ENCODE results near the gene TUBGCP3. TPM values are rescaled to one million over a fixed set of nuclear protein-coding genes. Genes with fewer than 3 reads are reported as not detected.

TUBGCP3 gene
- total and polyA plus RNA-seq, 9 of the 15 experiments (the other 6 are each of a cell fraction or from before 2014, with no cell fraction given), result 3.0 to 24.8 (median 15.2) TPM

DNA sequence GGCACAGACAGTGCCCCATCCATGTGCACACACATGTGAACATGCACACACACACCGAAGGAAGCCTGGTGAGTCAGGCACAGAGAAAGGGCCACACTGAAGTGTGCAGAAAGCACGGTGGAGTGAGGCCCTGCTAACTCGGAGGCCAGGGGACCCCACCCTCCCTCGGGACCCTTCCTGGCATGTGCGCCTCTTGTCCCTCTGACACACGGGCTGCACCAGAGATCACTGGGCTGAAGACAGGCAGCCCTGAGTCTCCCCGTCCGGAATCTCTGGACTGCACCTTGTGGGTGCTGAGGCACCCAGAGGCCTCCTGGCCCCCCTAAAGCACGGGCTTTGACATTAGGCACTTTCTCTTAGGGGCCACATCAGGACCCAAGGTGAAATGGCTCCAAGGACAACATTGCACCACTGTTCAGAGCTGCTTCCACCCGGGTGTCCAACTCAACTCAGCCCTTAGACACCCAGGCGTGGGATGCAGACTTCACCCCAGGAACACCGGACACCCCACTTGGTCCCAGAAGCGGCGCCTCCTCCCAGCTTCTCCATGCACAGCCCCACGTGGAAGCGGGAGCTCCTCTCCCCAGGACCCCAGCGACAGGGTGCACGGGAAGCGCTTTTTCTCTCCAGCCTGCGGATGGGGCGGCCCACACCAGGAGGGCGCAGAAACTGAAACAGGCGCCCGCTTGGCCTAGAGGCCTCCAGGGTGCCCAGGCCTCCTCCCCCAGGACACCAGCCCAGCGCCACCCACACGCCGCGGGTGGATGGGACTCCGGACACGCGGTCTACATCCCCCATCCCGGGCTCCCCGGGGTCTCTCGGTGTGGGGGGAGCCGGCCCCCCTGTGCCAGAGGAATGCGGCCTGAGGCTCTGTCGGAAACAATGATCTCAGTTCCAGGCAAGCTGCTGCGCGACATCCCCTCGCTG lies 121.6 kb downstream of the TUBGCP3 start:
- Histone ChIP-seq H3K27me3 (ENCODE audit: control insufficient read depth in 2 of 2, insufficient read depth in 2 of 2, low read length in 2 of 2) (peaks cover 8 to 49% of the 10 kb centered on the region in 2 experiments; a peak in 4 of 5 replicates), H3K79me2 (ENCODE audit: control insufficient read depth, insufficient read depth, low read length) (no peaks in the 10 kb centered on the region), H3K4me3 (no peak overlapping the region), H4K20me1 (replicated peaks; ENCODE audit: control insufficient read depth, insufficient read depth, low read length) (no peaks in the 10 kb centered on the region), H3K4me1 (replicated peaks in 1 of 2; ENCODE audit: control insufficient read depth in 2 of 2, insufficient read depth in 2 of 2, low read length in 2 of 2) (peaks cover 0 to 4% of the 10 kb centered on the region in 2 experiments; a peak in 1 of 5 replicates), H3K36me3 (ENCODE audit: control insufficient read depth, insufficient read depth, low read length) (no peaks in the 10 kb centered on the region), H2AFZ (ENCODE audit: low read depth, low read length) (no peak overlapping the region), H3K9ac (ENCODE audit: insufficient read depth in 1 of 2, low read depth in 2 of 2, low read length in 2 of 2) (no peak overlapping the region), H3K27ac (ENCODE audit: extremely low read depth, low read depth, low read length) (no peak overlapping the region), H3K9me1 (ENCODE audit: control insufficient read depth, insufficient read depth, low read length) (no peaks in the 10 kb centered on the region), H3K9me3 (replicated peaks; ENCODE audit: control insufficient read depth, insufficient read depth, low read depth, low read length) (no peaks in the 10 kb centered on the region), H3K4me2 (ENCODE audit: insufficient read depth, low read length) (no peak overlapping the region)
- ChIA-PET CTCF (ENCODE audit: low intra/inter-chr PET ratio) (no interaction called here), POLR2A (no interaction called here)
- no peak for ATAC-seq
- intact Hi-C loops (cut with micrococcal nuclease) (no loop called here), in situ Hi-C loops (cut with MboI) (no loop called here)
- no TSS peak for BruUV-seq (replicated peaks)
- DNase-seq (ENCODE audit: extremely low read depth in 1 of 4, low spot score in 3 of 4), result no peak
- WGBS (ENCODE audit: insufficient coverage, low coverage, missing lambda C conversion rate), result 15% methylated on average over 19 of the region's 40 CpGs
- no peak for FAIRE-seq
- TF ChIP-seq ZSCAN29 (IDR thresholded peaks at IDR 0.05) (no peak), SP1 (CRISPR knock-in tag; IDR thresholded peaks at IDR 0.05) (no peak), ZNF316 (IDR thresholded peaks at IDR 0.05) (no peak), NCOA4 (IDR thresholded peaks at IDR 0.05; ENCODE audit: partially characterized antibody) (no peak), KDM1A (IDR thresholded peaks at IDR 0.05) (no peak), STAG1 (CRISPR knock-in tag; IDR thresholded peaks at IDR 0.05; ENCODE audit: borderline replicate concordance) (no peak), U2AF1 (optimal IDR thresholded peaks at IDR 0.05; ENCODE audit: low read depth, low read length) (no peak), HMG20B (CRISPR knock-in tag; IDR thresholded peaks at IDR 0.05) (no peak), XRCC5 (IDR thresholded peaks at IDR 0.05; ENCODE audit: low read depth, low read length) (no peak)
- TF ChIP-seq, protein P1, sequence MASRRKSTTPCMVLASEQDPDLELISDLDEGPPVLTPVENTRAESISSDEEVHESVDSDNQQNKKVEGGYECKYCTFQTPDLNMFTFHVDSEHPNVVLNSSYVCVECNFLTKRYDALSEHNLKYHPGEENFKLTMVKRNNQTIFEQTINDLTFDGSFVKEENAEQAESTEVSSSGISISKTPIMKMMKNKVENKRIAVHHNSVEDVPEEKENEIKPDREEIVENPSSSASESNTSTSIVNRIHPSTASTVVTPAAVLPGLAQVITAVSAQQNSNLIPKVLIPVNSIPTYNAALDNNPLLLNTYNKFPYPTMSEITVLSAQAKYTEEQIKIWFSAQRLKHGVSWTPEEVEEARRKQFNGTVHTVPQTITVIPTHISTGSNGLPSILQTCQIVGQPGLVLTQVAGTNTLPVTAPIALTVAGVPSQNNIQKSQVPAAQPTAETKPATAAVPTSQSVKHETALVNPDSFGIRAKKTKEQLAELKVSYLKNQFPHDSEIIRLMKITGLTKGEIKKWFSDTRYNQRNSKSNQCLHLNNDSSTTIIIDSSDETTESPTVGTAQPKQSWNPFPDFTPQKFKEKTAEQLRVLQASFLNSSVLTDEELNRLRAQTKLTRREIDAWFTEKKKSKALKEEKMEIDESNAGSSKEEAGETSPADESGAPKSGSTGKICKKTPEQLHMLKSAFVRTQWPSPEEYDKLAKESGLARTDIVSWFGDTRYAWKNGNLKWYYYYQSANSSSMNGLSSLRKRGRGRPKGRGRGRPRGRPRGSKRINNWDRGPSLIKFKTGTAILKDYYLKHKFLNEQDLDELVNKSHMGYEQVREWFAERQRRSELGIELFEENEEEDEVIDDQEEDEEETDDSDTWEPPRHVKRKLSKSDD (conservative IDR thresholded peaks at IDR 0.05; ENCODE audit: low read length), result no peak
- TF ChIP-seq, protein P2, sequence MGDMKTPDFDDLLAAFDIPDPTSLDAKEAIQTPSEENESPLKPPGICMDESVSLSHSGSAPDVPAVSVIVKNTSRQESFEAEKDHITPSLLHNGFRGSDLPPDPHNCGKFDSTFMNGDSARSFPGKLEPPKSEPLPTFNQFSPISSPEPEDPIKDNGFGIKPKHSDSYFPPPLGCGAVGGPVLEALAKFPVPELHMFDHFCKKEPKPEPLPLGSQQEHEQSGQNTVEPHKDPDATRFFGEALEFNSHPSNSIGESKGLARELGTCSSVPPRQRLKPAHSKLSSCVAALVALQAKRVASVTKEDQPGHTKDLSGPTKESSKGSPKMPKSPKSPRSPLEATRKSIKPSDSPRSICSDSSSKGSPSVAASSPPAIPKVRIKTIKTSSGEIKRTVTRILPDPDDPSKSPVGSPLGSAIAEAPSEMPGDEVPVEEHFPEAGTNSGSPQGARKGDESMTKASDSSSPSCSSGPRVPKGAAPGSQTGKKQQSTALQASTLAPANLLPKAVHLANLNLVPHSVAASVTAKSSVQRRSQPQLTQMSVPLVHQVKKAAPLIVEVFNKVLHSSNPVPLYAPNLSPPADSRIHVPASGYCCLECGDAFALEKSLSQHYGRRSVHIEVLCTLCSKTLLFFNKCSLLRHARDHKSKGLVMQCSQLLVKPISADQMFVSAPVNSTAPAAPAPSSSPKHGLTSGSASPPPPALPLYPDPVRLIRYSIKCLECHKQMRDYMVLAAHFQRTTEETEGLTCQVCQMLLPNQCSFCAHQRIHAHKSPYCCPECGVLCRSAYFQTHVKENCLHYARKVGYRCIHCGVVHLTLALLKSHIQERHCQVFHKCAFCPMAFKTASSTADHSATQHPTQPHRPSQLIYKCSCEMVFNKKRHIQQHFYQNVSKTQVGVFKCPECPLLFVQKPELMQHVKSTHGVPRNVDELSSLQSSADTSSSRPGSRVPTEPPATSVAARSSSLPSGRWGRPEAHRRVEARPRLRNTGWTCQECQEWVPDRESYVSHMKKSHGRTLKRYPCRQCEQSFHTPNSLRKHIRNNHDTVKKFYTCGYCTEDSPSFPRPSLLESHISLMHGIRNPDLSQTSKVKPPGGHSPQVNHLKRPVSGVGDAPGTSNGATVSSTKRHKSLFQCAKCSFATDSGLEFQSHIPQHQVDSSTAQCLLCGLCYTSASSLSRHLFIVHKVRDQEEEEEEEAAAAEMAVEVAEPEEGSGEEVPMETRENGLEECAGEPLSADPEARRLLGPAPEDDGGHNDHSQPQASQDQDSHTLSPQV (IDR thresholded peaks at IDR 0.05), result no peak
- TF ChIP-seq, protein P3, sequence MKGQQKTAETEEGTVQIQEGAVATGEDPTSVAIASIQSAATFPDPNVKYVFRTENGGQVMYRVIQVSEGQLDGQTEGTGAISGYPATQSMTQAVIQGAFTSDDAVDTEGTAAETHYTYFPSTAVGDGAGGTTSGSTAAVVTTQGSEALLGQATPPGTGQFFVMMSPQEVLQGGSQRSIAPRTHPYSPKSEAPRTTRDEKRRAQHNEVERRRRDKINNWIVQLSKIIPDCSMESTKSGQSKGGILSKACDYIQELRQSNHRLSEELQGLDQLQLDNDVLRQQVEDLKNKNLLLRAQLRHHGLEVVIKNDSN (CRISPR knock-in tag; IDR thresholded peaks at IDR 0.05), result no peak
- TF ChIP-seq, protein P4, sequence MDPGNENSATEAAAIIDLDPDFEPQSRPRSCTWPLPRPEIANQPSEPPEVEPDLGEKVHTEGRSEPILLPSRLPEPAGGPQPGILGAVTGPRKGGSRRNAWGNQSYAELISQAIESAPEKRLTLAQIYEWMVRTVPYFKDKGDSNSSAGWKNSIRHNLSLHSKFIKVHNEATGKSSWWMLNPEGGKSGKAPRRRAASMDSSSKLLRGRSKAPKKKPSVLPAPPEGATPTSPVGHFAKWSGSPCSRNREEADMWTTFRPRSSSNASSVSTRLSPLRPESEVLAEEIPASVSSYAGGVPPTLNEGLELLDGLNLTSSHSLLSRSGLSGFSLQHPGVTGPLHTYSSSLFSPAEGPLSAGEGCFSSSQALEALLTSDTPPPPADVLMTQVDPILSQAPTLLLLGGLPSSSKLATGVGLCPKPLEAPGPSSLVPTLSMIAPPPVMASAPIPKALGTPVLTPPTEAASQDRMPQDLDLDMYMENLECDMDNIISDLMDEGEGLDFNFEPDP (CRISPR knock-in tag; IDR thresholded peaks at IDR 0.05), result no peak
